Spleen (tissue), 11 donors: ENCODE results near the gene KLHL5. TPM values are rescaled to one million over a fixed set of nuclear protein-coding genes. Genes with fewer than 3 reads are reported as not detected.
A peak's percentile ranks its signal among the peaks of the same experiment; 100 is the strongest.
"Not testable (repeated sequence)": the region's sequence is repeated elsewhere in the genome, so short reads cannot be mapped to it uniquely, and the experiment has no call there.

Experiments used
- DNase-seq: peaks from one replicate; pipeline ENCODE4 v3.0.0-alpha.2; 2020
- H3K27ac ChIP-seq, 8 donors: fragments of 200-600 bp; sonication (generic) in 7 of 8; 1 replicate in 4 of 8; 2 replicates in 4 of 8; pipeline versions ENCODE4 v1.5.0 to v1.8.0; 2016 to 2021; ENCODE audit warnings: inconsistent platforms in 4 of 8, mild to moderate bottlenecking in 4 of 8, moderate library complexity in 1 of 8
- H3K27me3 ChIP-seq, 7 donors: fragments of 200-600 bp; sonication (generic) in 6 of 7; replicated peaks in 1 of 7; 1 replicate in 4 of 7; 2 replicates in 3 of 7; pipeline versions ENCODE4 v1.5.0 to v1.8.0; 2016 to 2021; ENCODE audit warnings: inconsistent platforms in 3 of 7, mild to moderate bottlenecking in 1 of 7
- H3K36me3 ChIP-seq, 6 donors: fragments of 200-600 bp; sonication (generic) in 5 of 6; 1 replicate in 4 of 6; 2 replicates in 2 of 6; pipeline versions ENCODE4 v1.5.0 to v1.8.0; 2016 to 2021; ENCODE audit warnings: inconsistent platforms in 2 of 6
- H3K4me1 ChIP-seq, 6 donors: fragments of 200-600 bp; sonication (generic) in 5 of 6; 1 replicate in 3 of 6; 2 replicates in 3 of 6; pipeline versions ENCODE4 v1.5.0 to v1.8.0; 2016 to 2021; ENCODE audit warnings: inconsistent platforms in 3 of 6
- H3K4me3 ChIP-seq, 8 donors: fragments of 200-600 bp; sonication (generic) in 7 of 8; 1 replicate in 4 of 8; 2 replicates in 4 of 8; pipeline versions ENCODE4 v1.5.0 to v1.8.0; 2016 to 2021; ENCODE audit warnings: inconsistent platforms in 4 of 8, mild to moderate bottlenecking in 4 of 8, moderate library complexity in 2 of 8
- H3K9me3 ChIP-seq, 8 donors: fragments of 200-600 bp; sonication (generic) in 7 of 8; 1 replicate in 4 of 8; 2 replicates in 4 of 8; pipeline versions ENCODE4 v1.5.0 to v1.8.0; 2016 to 2021; ENCODE audit warnings: inconsistent platforms in 4 of 8
- POLR2A ChIP-seq, 3 donors: fragments of 450-650 bp; IDR thresholded peaks; one replicate each; pipeline ENCODE4 v1.5.1; 2017; ENCODE audit warnings: antibody characterized with exemption in 3 of 3, mild to moderate bottlenecking in 1 of 3
- POLR2AphosphoS5 ChIP-seq, 3 donors: sonication (generic); formaldehyde crosslinking; IDR thresholded peaks; one replicate each; pipeline ENCODE4 v1.5.1; 2017; ENCODE audit warnings: antibody characterized with exemption in 3 of 3
- WGBS, 5 donors: extraction: QIAGEN DNeasy Blood & Tissue Kit in 3 of 5; methylation state at CpG; one replicate each; pipeline versions ENCODE4 v1.1.5 to v1.1.7; 2013 to 2018; 5-methylcytosine and 5-hydroxymethylcytosine counted together
- intact Hi-C: fragments of 100-400 bp; cut with DNase I; formaldehyde crosslinking; loops from one replicate; pipeline ENCODE4 v1.15.0; 2023; ENCODE audit warnings: low total_unique reads
- polyA plus RNA-seq, 3 donors: library from polyadenylated mRNA; stranded (reverse); fragments of 200-250 nt; gene quantifications; one replicate each; pipeline ENCODE4 v1.2.1, GENCODE V29; 2013
- total RNA-seq, 7 donors: library from RNA; depleted of rRNA in 3 of 7; stranded (reverse); fragments of >200 nt in 3 of 7; fragmentation: NEBNext Ultra II Directional in 4 of 7; extraction: Animal tissue kit (Norgen Biotek cat#: 25700) in 4 of 7; gene quantifications; one replicate each; pipeline versions ENCODE4 v1.1.0 to v1.2.1, GENCODE V29; 2016 to 2021
- TF ChIP-seq, protein P1 (sequence below), 11 experiments: fragments of 200-600 bp in 7 of 11; fragments of 450-650 bp in 4 of 11; sonication (generic) in 4 of 11; IDR thresholded peaks in 8 of 11; conservative IDR thresholded peaks in 3 of 11; 1 replicate in 7 of 11; 2 replicates in 4 of 11; pipeline versions ENCODE4 v1.4.0 to v1.8.0; 2016 to 2021; ENCODE audit warnings: antibody characterized with exemption in 11 of 11, inconsistent platforms in 4 of 11, mild to moderate bottlenecking in 1 of 11
- donor health status: healthy with polysubstance abuse.
- donor health status: DM: no; HTN: no; CAD: no; lungs with moderate emphysema.
- donor health status: DM: no; HTN: no; CAD: no.
- donor health status: Bipolar disorder and iron deficiency.
- donor health status: healthy.
- donor health status: DM: no; HTN: no; CAD: no.
- donor health status: DM: yes; HTN: yes; CAD: no.

Gene KLHL5
- total and polyA plus RNA-seq, 10 donors, result 7.5 to 46.9 (median 35.9) TPM

DNA sequence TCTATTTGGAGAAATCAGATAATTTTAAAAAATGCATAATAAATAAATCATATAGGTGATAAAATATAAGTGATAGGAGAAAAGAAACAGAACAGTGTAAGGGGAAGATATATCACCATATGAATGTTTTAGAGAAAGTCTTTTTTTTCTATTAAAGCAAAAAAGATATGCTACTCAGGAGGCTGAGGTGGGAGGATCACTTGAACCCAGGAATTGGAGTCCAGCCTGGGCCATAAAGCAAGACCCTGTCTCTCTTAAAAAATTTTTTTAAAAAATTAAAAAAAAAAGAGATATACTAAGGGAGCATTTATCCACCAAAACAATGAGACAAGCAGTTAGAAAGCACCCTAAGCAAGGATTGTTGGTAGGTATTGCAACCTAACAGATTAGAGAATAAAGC, 35.9 kb upstream of the KLHL5 start:
- peaks cover 0 to 10% (median 0%) of the 10 kb centered on the region in 6 donors for H3K36me3 ChIP-seq
- intact Hi-C loops, result no loop called here

DNA sequence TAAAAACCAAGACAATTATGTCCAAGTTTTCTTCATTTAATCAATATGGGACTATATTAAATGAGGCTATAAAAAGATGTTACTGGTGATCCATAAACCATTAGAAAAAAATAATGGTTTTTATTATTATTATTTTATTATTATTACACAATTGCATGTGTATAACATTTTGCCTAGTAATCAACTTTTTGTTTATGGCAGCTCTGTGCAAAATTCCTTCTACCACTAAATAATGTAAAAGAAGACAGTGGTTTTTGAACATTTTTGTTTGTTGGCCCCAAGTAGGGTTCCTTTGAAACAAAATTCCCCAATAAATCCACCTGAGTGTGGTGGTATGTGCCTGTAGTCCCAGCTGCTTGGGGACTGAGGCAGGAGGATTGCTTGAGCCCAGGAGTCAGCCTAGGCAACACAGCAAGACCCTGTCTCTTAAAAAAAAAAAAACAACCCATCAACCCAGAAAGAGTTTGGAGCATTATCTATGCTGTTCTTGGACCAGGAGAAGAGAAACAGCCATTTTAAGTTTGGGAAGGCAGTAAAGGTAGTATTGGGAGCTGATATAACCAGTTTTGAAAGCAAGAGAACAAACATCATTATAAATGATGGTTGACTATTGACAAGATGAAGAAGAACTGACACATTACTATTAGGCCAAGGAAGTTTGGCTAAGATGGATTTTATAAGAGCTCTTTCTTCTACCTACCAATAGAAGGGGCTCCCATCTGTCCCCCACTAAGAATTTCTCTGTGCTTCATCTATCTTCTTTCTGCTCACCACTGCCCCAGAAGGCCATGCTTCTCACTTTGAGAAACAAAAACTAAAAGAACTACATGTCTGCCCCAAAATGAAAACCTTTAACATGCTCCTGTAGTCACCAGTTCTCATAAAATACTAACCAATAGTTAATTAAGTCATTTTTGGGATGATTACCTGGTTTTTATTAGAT, 32.0 kb upstream of the KLHL5 start:
- intact Hi-C loops, result no loop called here
- H3K4me3 ChIP-seq, result peak overlapping the region; percentile 14 to 68 (median 38)

More for the DNA sequence above, 35.9 kb upstream of the KLHL5 start:
- H3K27ac ChIP-seq, result peak overlapping the region in 5 of 8 donors; percentile 15 to 74 (median 62)
- no peak overlapping the region for H3K4me3 ChIP-seq
- no peak for DNase-seq
- peaks cover 0 to 6% (median 0%) of the 10 kb centered on the region in 8 donors for H3K9me3 ChIP-seq
- peaks cover 3 to 57% (median 34%) of the 10 kb centered on the region in 6 donors for H3K4me1 ChIP-seq
- no peaks in the 10 kb centered on the region for H3K27me3 ChIP-seq
- TF ChIP-seq POLR2A (IDR thresholded peaks at IDR 0.05) (no peak), POLR2AphosphoS5 (IDR thresholded peaks at IDR 0.05) (no peak)
- TF ChIP-seq, protein P1, sequence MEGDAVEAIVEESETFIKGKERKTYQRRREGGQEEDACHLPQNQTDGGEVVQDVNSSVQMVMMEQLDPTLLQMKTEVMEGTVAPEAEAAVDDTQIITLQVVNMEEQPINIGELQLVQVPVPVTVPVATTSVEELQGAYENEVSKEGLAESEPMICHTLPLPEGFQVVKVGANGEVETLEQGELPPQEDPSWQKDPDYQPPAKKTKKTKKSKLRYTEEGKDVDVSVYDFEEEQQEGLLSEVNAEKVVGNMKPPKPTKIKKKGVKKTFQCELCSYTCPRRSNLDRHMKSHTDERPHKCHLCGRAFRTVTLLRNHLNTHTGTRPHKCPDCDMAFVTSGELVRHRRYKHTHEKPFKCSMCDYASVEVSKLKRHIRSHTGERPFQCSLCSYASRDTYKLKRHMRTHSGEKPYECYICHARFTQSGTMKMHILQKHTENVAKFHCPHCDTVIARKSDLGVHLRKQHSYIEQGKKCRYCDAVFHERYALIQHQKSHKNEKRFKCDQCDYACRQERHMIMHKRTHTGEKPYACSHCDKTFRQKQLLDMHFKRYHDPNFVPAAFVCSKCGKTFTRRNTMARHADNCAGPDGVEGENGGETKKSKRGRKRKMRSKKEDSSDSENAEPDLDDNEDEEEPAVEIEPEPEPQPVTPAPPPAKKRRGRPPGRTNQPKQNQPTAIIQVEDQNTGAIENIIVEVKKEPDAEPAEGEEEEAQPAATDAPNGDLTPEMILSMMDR (IDR thresholded peaks at IDR 0.05 in 8 of 11, conservative IDR thresholded peaks at IDR 0.05 in 3 of 11), result no peak

DNA sequence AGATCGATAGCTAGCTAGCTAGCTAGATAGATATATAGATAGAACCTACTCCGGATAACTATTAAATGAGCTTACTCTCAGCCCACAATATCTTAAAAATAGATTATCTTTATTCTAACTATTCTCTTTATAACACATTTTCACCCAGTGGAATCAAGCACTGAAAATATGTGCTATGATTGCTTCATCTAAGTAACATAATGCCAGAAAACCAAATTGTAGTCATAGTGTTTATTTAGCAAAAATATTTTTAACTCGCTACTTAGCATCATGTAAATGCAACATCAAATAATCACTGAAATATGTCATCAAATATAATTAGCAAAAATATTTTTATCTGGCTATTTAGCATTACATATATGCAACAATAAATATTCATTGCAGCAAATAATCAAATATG, 31.3 kb upstream of the KLHL5 start:
- H3K9me3 ChIP-seq, result no peaks in the 10 kb centered on the region
- DNase-seq, result no peak
- H3K27ac ChIP-seq, result peak overlapping the region in 7 of 8 donors; percentile 50 to 90 (median 85)
- no peaks in the 10 kb centered on the region for H3K27me3 ChIP-seq
- H3K4me1 ChIP-seq, result peaks cover 7 to 82% (median 46%) of the 10 kb centered on the region in 6 donors
- 47 to 58% (median 51%) methylated on average over 3 of the region's 3 CpGs for WGBS, 5 donors
- intact Hi-C loops, result no loop called here
- H3K4me3 ChIP-seq, result peak overlapping the region; percentile 24 to 68 (median 41)
- TF ChIP-seq POLR2A (IDR thresholded peaks at IDR 0.05) (no peak), POLR2AphosphoS5 (IDR thresholded peaks at IDR 0.05) (no peak)
- TF ChIP-seq, protein P1 (IDR thresholded peaks at IDR 0.05 in 8 of 11, conservative IDR thresholded peaks at IDR 0.05 in 3 of 11), result no peak
- no peaks in the 10 kb centered on the region for H3K36me3 ChIP-seq

More for the DNA sequence above, 32.0 kb upstream of the KLHL5 start:
- Histone ChIP-seq H3K9me3 (no peaks in the 10 kb centered on the region), H3K27ac (peak overlapping the region in 7 of 8 donors; percentile 50 to 90 (median 85)), H3K27me3 (no peaks in the 10 kb centered on the region), H3K36me3 (no peaks in the 10 kb centered on the region), H3K4me1 (peaks cover 7 to 88% (median 48%) of the 10 kb centered on the region in 6 donors)
- TF ChIP-seq, protein P1 (IDR thresholded peaks at IDR 0.05 in 8 of 11, conservative IDR thresholded peaks at IDR 0.05 in 3 of 11), result no peak
- TF ChIP-seq POLR2A (IDR thresholded peaks at IDR 0.05) (no peak), POLR2AphosphoS5 (IDR thresholded peaks at IDR 0.05) (no peak)
- DNase-seq, result no peak

DNA sequence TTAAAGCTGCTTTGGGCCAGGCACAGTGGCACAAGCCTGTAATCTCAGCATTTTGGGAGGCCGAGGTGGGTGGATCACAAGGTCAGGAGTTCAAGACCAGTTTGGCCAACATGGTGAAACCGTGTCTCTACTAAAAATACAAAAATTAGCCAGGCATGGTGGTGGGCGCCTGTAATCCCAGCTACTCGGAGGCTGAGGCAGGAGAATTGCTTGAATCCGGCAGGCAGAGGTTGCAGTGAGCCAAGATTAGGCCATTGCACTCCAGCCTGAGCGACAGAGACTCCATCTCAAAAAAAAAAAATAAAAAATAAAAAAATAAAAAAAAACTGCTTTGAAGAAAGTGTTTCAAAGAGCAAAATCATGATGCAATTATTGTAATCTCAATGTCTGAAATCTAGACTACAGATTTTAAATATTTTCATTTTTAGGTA, 30.4 kb upstream of the KLHL5 start:
- intact Hi-C loops, H3K9me3 ChIP-seq, H3K27me3 ChIP-seq, H3K36me3 ChIP-seq, DNase-seq: not testable (repeated sequence)
- H3K27ac ChIP-seq, result peak overlapping the region; percentile 30 to 90 (median 84)
- H3K4me1 ChIP-seq, result peaks cover 7 to 73% (median 42%) of the 10 kb centered on the region in 6 donors
- 46 to 69% (median 50%) methylated on average over 6 of the region's 6 CpGs for whole genome bisulfite sequencing, 5 donors
- peak overlapping the region; percentile 24 to 68 (median 41) for H3K4me3 ChIP-seq
